Suppressor macrophage (primary cell): Measurements from ENCODE around the gene SLC35F3.
A peak's percentile ranks its signal among the peaks of the same experiment; 100 is the strongest.
"Not testable (repeated sequence)": the region's sequence is repeated elsewhere in the genome, so short reads cannot be mapped to it uniquely, and the experiment has no call there.

ENCODE experiments used
- DNase-seq, 4 experiments: peaks; one replicate each; pipeline ENCODE4 v3.0.0-alpha.2; 2020 to 2022
- total RNA-seq, 17 experiments: gene quantifications; one replicate each; lab custom pipeline; 2026; ENCODE audit warnings: mixed read lengths in 6 of 17, inconsistent platforms in 3 of 17; lab: John Stamatoyannopoulos, UW

Gene SLC35F3
- total RNA-seq, result 0 to 2.6 (median 0.49) reads per million in 17 experiments

DNA sequence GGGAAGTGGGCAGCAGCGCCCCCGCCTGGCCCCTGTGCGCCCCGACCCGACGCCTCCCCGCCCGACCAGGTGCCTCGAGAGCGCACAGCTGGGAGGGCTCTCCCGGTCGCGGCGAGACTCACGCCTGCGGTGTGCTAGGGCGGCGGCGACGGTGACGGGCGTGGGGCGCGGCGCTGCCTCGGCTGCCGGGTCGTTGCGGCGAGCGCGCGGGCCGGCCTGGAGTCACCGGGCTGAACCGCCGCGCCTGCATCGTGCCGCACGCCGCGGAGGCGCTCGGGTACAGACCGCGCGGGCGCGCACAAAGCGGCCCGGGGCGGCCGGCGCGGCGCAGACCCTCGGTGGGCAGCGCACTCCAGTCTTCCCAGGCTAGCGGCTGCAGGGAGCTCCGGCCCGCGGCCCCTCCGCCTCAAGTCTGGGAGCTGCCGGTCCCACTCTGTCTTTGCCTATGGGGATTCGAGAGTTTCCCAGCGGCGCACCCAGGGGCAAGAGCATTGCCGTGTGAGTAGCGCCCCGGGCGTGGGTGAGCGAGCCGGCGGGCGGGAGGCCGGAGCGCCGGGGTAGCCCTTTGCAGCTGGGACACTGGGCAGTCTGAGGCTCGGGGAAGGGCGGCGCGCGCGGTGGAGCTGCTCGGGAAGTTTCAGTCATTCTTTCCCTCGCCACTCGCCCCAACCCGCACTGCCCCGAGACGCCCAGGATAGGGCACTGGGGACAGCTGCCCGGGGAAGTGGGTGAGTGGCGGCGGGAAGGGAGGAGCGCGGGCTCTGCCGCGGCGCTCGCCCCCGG lies at the start of gene SLC35F3:
Gene SLC35F3, plus strand, starts transcription at position 44 of the 783 bp plus-strand sequence.
- no peak for DNase-seq

DNA sequence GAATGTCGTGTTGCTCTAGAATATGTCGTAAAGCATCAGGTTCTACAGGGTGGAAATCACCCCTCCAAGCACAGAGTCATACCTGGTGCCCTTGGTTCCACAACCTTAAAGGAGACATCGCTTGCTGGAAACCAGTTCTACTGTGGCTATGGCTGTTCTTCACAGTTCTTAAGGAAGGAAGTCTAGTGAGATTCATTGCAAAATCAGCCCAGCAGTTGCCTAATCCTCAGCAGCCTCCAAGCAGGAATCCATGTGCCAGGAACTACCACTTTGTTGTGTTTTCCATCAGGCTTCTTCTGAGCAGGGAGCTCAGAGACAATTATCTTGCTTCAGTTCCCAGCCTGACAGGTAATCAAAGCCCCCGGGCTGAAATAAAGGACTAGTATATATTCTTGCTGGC lies 45.0 kb upstream of the SLC35F3 start:
- DNase-seq, result peak; percentile 4 to 30 (median 21)

GRCh38 chr1:233863901-233864545 lies 40.5 kb upstream of the SLC35F3 start:
- DNase-seq, result peak in 3 of 4 experiments; percentile 6 to 15 (median 10)

DNA sequence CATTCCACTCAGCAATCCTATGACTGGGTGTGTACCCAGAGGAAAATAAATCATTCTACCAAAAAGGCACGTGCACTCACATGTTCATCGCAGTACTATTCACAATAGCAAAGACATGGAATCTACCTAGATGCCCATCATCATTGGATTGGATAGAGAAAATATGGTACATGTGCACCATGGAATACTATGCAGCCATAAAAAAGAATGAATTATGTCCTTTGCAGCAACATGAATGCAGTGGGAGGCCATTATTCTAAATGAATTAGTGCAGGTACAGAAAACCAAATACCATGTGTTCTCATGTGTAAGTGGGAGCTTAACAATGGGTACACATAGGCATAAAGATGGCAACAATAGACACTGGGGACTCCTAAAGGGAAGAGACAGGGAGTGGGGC lies 39.9 kb upstream of the SLC35F3 start:
- DNase-seq, result no peak

- no peak for DNase-seq
Measured at GRCh38 chr1:233865216-233865615, 39.3 kb upstream of the SLC35F3 start.

- no peak for DNase-seq
Measured at GRCh38 chr1:233865902-233866301, 38.6 kb upstream of the SLC35F3 start.

DNA sequence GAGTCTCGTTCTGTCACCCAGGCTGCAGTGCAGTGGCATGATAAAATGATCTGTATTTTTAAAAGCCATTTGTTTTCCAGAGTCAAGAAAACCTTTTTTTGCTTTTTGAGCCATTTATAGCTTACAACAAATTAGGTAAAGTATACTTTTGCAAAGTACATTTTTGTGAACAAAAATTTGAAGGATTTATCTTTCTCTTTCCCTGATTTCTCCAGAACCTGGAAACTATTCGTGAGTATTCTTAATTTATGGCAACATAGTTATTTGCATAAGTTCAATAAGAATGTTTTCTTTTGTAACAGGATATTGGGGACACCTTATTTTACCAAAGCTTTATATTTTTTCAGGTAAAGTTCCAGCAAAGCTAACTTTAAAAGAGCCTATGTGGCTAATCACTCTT lies 37.4 kb upstream of the SLC35F3 start:
- DNase-seq, result no peak

DNA sequence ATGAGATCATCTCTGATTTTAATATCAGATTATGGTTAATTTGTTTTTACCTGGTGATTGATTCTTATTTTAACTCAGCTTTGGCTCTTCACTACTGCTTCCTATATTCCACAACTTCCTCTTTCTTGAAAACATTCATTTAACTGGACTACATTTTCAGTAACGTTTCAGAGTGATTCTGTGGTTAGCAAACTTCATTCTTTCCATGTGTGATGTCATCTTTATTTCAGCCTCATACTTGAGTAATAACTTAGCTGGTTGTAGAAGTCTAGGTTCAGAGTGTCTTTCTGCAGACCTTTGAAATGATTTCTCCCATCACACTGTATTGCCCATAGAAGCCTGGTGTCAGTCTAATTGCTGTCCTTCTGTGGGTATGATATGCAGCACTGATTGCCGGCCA lies 36.0 kb upstream of the SLC35F3 start:
- DNase-seq, result peak in 2 of 4 experiments; percentile 7 to 23

- no peak for DNase-seq
Measured at GRCh38 chr1:233869680-233870079, 34.8 kb upstream of the SLC35F3 start.

DNA sequence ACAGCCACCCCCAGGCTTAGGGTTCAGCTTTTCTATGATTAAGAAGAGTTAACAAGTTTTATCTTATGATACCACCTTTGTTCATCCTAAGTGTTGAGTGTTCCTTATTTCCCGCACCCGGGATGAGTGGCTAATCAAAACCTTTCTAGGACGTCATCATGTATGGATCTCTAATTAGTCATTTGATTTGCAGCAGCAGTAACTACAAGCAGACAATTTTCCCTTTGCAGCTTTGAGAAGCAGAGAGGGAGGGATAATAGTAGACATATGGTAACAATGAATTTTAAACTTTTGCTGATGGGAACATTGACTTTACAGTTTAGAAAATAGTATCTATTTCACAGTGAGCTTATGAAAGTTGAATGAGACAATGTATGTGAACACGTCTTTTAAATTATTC lies 30.8 kb upstream of the SLC35F3 start:
- DNase-seq, result no peak

GRCh38 chr1:233879841-233880240 lies 24.6 kb upstream of the SLC35F3 start:
- no peak for DNase-seq

GRCh38 chr1:233883671-233884070 lies 20.8 kb upstream of the SLC35F3 start:
- no peak for DNase-seq

GRCh38 chr1:233884461-233885151 lies 19.9 kb upstream of the SLC35F3 start:
- no peak for DNase-seq

DNA sequence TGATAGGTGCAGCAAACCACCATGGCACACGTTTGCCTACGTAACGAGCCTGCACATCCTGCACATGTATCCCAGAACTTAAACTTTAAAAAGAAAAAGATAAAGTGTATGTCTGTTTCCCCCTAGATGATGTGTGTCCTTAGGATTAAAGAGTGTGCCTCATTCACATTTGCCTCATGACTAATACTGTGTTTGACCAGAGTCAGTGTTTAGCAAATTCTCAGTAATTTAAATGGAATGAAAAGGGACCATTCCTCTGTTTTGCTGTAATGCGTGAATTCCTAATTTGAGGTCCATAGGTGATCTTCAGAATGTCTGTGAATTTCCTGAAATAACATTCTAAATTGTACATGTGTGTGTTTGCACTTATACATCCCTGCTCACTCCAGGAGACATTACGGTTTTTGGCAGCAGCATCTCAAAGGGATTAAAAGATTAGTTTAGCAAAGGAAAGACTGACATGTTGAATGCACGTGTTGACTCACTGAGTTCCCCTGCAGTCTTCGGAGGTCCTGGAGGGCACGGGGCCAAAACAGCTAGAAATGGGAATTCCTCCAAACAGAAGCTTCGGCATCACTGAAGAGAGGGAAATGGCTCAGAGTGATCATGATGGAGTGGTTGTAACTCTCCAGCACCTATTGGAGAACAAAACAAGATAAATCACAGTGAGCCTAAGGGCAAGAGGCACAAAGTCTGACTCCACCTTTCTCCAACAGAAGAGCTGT lies 19.1 kb upstream of the SLC35F3 start:
- DNase-seq, result no peak

DNA sequence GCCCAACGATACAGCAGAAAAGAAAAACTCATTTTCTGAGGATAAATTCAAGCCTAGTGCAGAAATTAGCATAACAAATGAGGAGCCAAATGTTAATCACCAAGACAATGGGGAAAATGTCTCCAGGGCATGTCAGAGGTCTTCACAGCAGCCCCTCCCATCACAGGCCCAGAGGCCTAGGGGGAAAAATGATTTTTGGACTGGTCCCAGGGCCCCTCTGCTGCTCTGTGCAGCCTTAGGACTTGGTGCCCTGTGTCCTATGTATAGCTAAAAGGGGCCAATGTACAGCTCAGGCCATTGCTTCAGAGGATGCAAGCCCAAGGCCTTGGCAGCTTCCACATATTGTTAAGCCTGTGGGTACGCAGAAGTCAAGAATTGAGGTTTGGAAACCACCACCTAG lies 13.3 kb upstream of the SLC35F3 start:
- not testable (repeated sequence) for DNase-seq

GRCh38 chr1:233897325-233898162 lies 6.9 kb upstream of the SLC35F3 start:
- no peak for DNase-seq

DNA sequence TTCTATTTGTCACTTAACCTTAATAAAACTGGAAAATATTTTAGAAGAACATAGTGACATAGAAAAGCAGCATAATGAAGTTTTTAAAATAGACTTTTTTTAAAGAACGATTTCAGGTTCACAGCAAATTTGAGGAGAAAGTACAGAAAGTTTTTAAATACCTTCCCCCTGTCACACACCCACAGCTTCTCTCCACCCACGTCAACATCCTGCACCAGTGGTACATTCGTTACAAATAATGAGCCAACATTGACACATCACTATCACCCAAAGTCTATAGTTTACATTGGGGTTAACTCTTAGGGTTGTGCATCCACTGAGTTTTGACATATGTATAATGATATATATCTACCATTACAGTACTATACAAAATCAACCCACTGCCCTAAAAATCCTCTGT lies 3.0 kb upstream of the SLC35F3 start:
- no peak for DNase-seq

DNA sequence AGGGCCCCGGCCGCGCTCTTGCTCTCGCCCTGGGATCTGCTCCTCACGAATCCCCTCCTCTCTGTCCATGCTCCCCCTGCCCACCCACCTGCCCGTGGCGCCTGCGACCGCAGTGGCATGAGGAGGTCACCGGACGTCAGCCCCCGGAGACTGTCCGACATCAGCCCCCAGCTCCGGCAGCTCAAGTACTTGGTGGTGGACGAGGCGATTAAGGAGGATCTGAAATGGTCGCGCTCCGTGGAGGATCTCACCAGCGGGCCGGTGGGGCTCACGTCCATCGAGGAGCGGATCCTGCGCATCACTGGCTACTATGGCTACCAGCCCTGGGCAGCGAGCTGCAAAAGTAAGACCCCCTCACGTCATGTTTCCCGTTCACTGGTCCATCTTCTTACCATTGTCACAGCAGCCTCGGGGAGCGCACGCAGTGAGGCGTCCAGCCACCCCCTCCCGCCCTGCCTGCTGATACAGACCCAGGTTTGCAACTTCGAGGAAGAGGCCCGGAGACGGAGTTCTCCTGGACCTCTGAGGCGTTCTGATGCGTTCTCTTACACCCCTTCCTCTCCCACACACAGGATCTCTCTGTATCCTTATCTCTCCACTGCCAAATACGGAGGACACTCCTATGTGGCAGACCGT lies 1.1 kb downstream of the SLC35F3 start:
- DNase-seq, result no peak

- no peak for DNase-seq
Measured at GRCh38 chr1:233907151-233907550, 2.7 kb downstream of the SLC35F3 start.

DNA sequence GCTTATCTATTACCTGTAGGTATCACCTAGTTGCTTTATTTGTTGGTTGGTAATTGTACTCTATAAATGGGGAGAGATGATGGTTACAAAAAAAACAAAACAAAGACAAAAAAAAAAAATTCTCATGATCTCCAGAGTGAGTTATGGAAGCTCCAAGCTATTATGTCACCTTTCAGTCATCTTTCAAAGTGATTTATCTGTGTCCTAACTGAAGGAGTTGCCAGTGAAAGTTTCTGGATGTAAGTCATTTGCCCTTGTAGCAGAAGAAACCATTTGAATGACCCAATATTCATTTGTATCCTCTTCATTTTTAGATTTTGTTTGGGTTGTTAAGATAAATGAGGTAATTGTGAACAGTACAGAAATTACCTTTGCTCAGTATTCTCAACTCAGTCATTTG lies 3.6 kb downstream of the SLC35F3 start:
- no peak for DNase-seq

DNA sequence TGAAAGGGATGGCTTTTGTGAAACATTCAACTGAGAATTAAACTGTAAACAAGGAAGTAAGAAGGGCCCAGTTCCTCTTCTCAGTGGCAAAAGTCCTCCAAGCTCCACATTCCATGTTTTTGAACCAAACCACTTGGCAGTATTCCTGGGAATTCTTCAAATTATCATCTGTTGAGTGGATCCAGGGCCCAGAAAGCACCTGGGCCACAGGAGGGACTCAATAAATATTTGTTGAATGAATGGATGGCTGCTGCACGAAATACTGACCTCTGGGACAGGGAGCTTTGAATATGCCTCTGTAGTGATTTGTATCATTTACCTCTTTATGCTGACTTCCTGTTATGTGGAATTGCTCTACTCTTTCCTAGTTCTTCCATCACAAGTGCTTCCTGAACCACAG lies 4.7 kb downstream of the SLC35F3 start:
- no peak for DNase-seq
